NCI-H510A treated with DMSO at 0.1 percent for 48 hours (cell line): ENCODE data around the gene VAT1L.

Source experiments
- DNase-seq: peaks from one replicate; lab custom pipeline; 2025; lab: John Stamatoyannopoulos, UW

VAT1L gene

GRCh38 chr16:77993111-77993985 lies 205.0 kb downstream of the VAT1L start:
- DNase-seq: no peak

DNA sequence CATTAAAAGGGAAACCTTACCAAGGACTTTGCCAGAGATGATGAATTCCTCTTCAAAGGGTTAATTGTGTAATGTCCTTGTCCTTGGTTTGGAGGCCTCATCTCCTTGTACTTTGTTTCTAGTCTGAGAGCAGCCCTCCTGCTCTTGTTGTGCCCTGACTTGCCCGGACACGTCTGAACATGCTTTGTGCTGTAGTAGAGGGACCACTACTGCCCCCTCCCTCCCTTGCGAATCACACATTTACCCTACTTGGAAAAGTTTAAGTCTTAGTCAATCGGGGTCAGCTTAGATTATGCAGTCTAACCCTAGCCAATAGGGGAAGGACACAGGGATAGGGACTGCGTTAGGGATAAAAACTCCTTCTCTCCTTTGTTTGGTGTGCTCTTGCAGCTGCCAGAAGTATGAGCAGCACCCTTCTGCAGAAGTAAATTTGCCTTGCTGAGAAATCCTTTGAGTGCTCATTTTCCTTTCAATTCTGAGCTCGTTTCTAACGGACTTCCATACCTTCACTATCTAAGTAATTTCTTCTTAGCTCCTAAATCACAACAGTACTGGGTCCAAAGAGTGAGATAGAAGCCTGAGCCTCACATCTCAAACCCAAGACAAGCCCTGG lies 207.6 kb downstream of the VAT1L start:
- no peak for DNase-seq

- no peak for DNase-seq
Observed at GRCh38 chr16:77998350-77999023, 210.1 kb downstream of the VAT1L start.

DNA sequence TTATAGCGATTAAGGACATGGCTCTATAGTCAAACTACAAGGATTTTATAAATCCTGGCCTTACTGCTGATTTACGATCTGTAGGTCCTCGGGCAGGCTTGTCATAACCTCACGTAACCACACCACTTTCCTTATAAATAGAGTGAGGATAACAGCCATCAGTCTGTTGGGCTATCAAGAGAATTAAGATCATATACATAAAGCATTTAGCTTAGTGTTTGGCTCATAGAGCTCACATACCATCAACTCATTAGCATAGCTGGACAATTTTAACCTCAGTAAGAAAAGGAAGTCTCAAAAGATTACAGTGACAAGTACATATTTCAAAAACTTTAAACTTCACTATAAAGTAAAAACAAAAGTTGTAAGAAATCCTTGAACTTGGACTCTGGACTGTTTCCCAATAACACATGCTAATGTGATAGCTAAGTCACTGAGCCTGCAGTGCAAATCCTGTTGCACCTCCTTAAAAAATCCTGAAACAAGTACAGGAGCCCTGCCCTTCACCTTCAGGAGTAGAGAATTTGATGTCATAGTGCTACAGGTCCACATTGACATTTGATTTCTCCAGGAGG lies 213.2 kb downstream of the VAT1L start:
- DNase-seq: no peak

GRCh38 chr16:78002915-78003538 lies 214.7 kb downstream of the VAT1L start:
- peak; percentile 83 for DNase-seq

DNA sequence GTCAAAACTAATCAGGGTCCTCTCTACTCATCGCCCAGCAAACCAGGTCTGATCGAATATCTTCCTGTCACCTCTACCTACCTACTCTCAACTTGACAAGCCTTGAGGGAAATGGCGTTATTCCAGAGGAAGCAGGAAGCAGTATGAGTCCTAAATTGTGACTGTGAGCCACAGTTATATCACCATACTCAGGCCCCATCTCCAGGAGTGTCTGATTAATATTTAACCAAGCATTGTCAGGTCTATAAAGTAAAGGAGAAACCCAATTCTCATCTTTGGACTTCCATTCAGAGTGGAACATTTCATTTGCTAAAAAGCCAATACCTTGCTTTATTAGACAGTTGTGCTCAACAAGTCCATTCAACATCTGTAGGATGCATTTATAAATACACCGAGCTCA lies 216.2 kb downstream of the VAT1L start:
- DNase-seq: no peak

GRCh38 chr16:78005881-78006280 lies 217.5 kb downstream of the VAT1L start:
- no peak for DNase-seq

GRCh38 chr16:78007121-78007520 lies 218.8 kb downstream of the VAT1L start:
- no peak for DNase-seq

- DNase-seq: no peak
Observed at GRCh38 chr16:78022347-78023060, 234.1 kb downstream of the VAT1L start, which contains the start of gene CLEC3A. Gene CLEC3A (plus strand): TSS chr16:78022548. CDS start chr16:78022627, 79 bp downstream.

- DNase-seq: no peak
Observed at GRCh38 chr16:78024159-78024558, 235.8 kb downstream of the VAT1L start.

DNA sequence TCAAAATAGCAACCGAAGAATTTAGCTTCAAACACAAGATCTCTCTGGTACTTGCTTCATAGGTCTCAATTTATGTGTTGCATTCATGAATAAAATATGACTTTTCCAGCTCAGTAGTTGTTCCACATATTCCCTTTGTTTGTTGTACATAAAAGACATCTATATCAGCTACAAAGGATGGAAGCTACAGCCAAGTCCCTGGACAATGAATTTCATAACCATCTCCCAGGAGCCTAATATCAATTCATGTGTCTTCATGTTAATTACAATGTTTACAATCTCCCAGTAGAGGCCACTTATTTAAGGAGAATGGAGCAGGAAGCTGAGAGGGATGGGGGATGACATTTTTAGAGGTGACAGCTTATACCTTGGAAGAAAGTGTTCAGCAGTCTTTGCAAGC lies 237.3 kb downstream of the VAT1L start:
- no peak for DNase-seq

DNA sequence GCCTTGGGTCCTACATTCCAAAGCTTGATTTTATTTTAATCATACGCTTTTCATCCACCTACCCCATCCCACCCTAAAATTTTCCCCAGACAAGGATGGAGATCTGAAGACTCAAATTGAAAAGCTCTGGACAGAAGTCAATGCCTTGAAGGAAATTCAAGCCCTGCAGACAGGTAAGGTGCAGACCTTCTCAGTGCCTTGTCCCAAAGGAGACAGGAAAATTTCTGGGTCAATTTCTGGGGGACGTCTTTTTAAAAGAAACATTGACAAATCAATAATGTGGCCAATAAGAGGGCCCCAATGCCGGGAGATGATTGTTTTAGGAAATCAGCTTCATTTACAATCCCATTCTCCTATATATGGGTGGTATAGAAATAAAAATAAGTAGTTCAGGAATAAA lies 239.7 kb downstream of the VAT1L start:
- no peak for DNase-seq
